ENCODE data around the gene ZNF506.
"Not testable (repeated sequence)": the region's sequence is repeated elsewhere in the genome, so short reads cannot be mapped to it uniquely, and the experiment has no call there.

The ZNF506 gene

GRCh38 chr19:19746286-19747213, 75.0 kb downstream of the ZNF506 start:
- FAIRE-seq = no peak
- TF ChIP-seq, protein P1, sequence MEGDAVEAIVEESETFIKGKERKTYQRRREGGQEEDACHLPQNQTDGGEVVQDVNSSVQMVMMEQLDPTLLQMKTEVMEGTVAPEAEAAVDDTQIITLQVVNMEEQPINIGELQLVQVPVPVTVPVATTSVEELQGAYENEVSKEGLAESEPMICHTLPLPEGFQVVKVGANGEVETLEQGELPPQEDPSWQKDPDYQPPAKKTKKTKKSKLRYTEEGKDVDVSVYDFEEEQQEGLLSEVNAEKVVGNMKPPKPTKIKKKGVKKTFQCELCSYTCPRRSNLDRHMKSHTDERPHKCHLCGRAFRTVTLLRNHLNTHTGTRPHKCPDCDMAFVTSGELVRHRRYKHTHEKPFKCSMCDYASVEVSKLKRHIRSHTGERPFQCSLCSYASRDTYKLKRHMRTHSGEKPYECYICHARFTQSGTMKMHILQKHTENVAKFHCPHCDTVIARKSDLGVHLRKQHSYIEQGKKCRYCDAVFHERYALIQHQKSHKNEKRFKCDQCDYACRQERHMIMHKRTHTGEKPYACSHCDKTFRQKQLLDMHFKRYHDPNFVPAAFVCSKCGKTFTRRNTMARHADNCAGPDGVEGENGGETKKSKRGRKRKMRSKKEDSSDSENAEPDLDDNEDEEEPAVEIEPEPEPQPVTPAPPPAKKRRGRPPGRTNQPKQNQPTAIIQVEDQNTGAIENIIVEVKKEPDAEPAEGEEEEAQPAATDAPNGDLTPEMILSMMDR (IDR thresholded peaks at IDR 0.05; ENCODE audit: insufficient read depth, missing control alignments) = peak; percentile 7
- DNase-seq (ENCODE audit: insufficient read length, low spot score) = no peak

DNA sequence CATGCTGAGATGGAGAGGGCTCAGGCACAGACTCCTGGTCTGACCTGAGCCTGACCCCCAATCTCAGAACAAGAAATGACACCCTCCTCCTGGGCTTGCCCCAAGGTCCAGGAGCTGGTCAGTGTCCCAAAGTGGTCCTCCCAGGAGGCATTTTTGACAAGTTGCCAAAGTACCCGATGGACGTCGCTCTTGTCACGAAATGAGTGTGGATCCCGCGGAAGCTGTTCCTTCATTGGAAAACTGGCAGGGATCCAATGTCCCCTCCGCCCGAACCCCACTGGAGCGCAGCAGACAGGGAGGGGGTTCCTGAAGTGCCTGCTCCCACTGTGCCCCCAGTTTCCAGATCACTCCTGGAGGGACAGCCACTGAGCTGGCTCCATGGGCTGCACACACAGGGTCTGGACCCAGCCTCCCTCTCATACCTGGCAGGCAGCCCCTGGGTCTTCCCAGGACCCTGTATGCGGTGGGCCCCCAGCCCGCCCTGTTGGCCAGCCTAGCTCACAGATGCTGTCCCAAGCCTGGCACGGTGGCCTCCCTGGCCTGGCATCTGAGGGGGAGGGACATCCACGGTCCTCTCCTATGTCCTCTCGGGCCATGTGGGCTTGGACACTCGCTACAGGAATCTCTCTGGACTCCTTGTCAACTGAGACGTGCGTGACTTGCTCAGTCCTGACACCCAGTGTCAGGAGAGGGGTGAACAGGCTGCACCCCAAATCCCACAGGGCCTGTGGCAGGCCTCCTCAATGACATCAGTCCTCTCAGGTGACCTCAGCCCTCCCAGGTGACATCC, 75.9 kb downstream of the ZNF506 start:
- DNase-seq (ENCODE audit: insufficient read length, low spot score) (peak; percentile 13), FAIRE-seq (no peak)
- TF ChIP-seq, protein P1 (IDR thresholded peaks at IDR 0.05; ENCODE audit: insufficient read depth, missing control alignments) = no peak

- TF ChIP-seq, protein P1 (IDR thresholded peaks at IDR 0.05; ENCODE audit: insufficient read depth, missing control alignments) = no peak
- DNase-seq (ENCODE audit: insufficient read length, low spot score) (no peak), FAIRE-seq (no peak)
Measured at GRCh38 chr19:19744641-19745040, 76.9 kb downstream of the ZNF506 start.

- FAIRE-seq; DNase-seq (ENCODE audit: insufficient read length, low spot score): not testable (repeated sequence)
Measured at GRCh38 chr19:19743921-19744320, 77.6 kb downstream of the ZNF506 start.

DNA sequence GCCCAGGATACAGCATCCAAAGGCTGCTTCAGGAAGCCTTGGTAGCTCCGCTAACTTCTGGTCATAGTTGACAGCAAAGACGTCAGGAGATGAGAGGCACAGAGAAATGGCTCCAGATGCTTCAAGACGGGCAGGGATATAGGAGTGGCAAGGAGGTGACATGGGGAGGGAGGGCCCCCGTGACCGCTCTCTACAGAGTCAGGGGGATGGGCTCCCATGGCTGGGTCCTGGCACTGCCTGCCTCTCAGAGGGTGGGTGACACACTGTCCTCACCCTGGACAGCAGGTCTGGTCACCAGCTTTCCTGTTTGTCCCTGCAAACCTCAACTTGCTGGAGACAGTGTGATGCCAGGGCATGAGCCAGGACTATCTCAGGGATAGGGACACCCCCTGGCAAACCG, 78.4 kb downstream of the ZNF506 start:
- TF ChIP-seq, protein P1 (IDR thresholded peaks at IDR 0.05; ENCODE audit: insufficient read depth, missing control alignments) = no peak
- FAIRE-seq = no peak
- DNase-seq (ENCODE audit: insufficient read length, low spot score) = no peak

DNA sequence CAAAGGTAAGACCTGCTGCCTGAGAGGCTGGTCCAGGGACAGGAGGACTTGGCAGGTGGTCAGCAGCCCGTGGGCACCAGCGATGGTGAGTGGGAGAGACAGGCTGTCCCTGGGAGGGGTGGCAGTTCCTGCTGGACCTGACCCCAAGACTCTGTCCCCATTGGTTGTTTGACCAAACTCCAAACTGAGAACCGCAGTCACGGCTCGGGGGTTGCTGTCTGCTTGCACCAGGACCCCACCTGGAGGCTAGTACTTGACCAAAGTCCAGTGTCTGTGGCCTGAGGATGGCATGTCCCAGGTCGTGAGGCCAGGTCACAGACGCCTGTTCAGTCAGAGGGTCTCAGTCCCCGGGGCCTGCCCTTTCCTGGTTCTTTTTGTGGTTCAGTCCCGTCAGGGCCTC, 78.8 kb downstream of the ZNF506 start:
- DNase-seq (ENCODE audit: insufficient read length, low spot score) (peak; percentile 13), FAIRE-seq (no peak)
- TF ChIP-seq, protein P1 (IDR thresholded peaks at IDR 0.05; ENCODE audit: insufficient read depth, missing control alignments) = no peak
